Stimulated activated memory B cell treated with anti-CD40 and anti-IgM and Interleukin-4, amounts not matched to agents 10 μg/mL and 1 μg/mL and 100 μg/mL, for 72 hours (primary cell): ENCODE measurements around the gene ALDH1L1.
"Not testable (repeated sequence)": the region's sequence is repeated elsewhere in the genome, so short reads cannot be mapped to it uniquely, and the experiment has no call there.

Experiments used
- ATAC-seq: fragments of 150-1000 bp; cut with Tn5 transposase; 2 replicates; pipeline ENCODE4 v1.10.0; 2021
- H3K27ac Mint-ChIP-seq: one replicate; pipeline ENCODE4 v1.8.0; 2022; ENCODE audit warnings: mild to moderate bottlenecking, mixed read lengths
- H3K27me3 Mint-ChIP-seq: one replicate; pipeline ENCODE4 v1.8.0; 2022; ENCODE audit warnings: mixed read lengths
- H3K36me3 Mint-ChIP-seq: one replicate; pipeline ENCODE4 v1.8.0; 2022; ENCODE audit warnings: mixed read lengths
- H3K4me1 Mint-ChIP-seq: one replicate; pipeline ENCODE4 v1.8.0; 2022; ENCODE audit warnings: mixed read lengths
- H3K4me3 Mint-ChIP-seq: one replicate; pipeline ENCODE4 v1.8.0; 2022; ENCODE audit warnings: mild to moderate bottlenecking, moderate library complexity, mixed read lengths
- H3K9me3 Mint-ChIP-seq: one replicate; pipeline ENCODE4 v1.8.0; 2022; ENCODE audit warnings: mixed read lengths

The ALDH1L1 gene

GRCh38 chr3:126104742-126105605 is 75.4 kb downstream of the ALDH1L1 start:
- H3K36me3 Mint-ChIP-seq, result no peaks in the 10 kb centered on the region
- peaks cover 30% of the 10 kb centered on the region for H3K27me3 Mint-ChIP-seq
- H3K27ac Mint-ChIP-seq, result no peak overlapping the region
- peaks cover 6% of the 10 kb centered on the region for H3K4me1 Mint-ChIP-seq
- no peaks in the 10 kb centered on the region for H3K9me3 Mint-ChIP-seq
- ATAC-seq, result no peak
- no peak overlapping the region for H3K4me3 Mint-ChIP-seq

- Mint-ChIP-seq H3K4me3 (no peak overlapping the region), H3K27me3 (peaks cover 30% of the 10 kb centered on the region), H3K9me3 (no peaks in the 10 kb centered on the region), H3K27ac (no peak overlapping the region), H3K4me1 (peaks cover 6% of the 10 kb centered on the region), H3K36me3 (no peaks in the 10 kb centered on the region)
- no peak for ATAC-seq
These were observed 76.3 kb downstream of the ALDH1L1 start for GRCh38 chr3:126104028-126104635.

- H3K9me3 Mint-ChIP-seq, result no peaks in the 10 kb centered on the region
- peaks cover 6% of the 10 kb centered on the region for H3K4me1 Mint-ChIP-seq
- peaks cover 30% of the 10 kb centered on the region for H3K27me3 Mint-ChIP-seq
- H3K27ac Mint-ChIP-seq, result no peak overlapping the region
- no peak overlapping the region for H3K4me3 Mint-ChIP-seq
- no peaks in the 10 kb centered on the region for H3K36me3 Mint-ChIP-seq
- ATAC-seq, result no peak
These were observed 77.0 kb downstream of the ALDH1L1 start for GRCh38 chr3:126103121-126104027.

- Mint-ChIP-seq H3K4me3 (no peak overlapping the region), H3K9me3 (no peaks in the 10 kb centered on the region), H3K36me3 (no peaks in the 10 kb centered on the region), H3K27me3 (peaks cover 30% of the 10 kb centered on the region), H3K4me1 (peaks cover 6% of the 10 kb centered on the region), H3K27ac (no peak overlapping the region)
- no peak for ATAC-seq
These were observed 77.8 kb downstream of the ALDH1L1 start for GRCh38 chr3:126102530-126102951.

GRCh38 chr3:126102011-126102410 is 78.4 kb downstream of the ALDH1L1 start:
- Mint-ChIP-seq H3K36me3 (no peaks in the 10 kb centered on the region), H3K9me3 (no peaks in the 10 kb centered on the region), H3K27me3 (peaks cover 30% of the 10 kb centered on the region), H3K27ac (no peak overlapping the region), H3K4me3 (no peak overlapping the region), H3K4me1 (peaks cover 6% of the 10 kb centered on the region)
- ATAC-seq, result no peak

- Mint-ChIP-seq H3K27ac (no peak overlapping the region), H3K27me3 (peaks cover 30% of the 10 kb centered on the region), H3K4me3 (no peak overlapping the region), H3K9me3 (no peaks in the 10 kb centered on the region), H3K36me3 (no peaks in the 10 kb centered on the region), H3K4me1 (peaks cover 6% of the 10 kb centered on the region)
- no peak for ATAC-seq
These were observed 78.8 kb downstream of the ALDH1L1 start for GRCh38 chr3:126101521-126101982.

- peak; percentile 79 for ATAC-seq
- no peak overlapping the region for H3K27ac Mint-ChIP-seq
- peak overlapping the region; percentile 8 for H3K4me3 Mint-ChIP-seq
- peaks cover 6% of the 10 kb centered on the region for H3K4me1 Mint-ChIP-seq
- no peaks in the 10 kb centered on the region for H3K36me3 Mint-ChIP-seq
- H3K27me3 Mint-ChIP-seq, result peaks cover 30% of the 10 kb centered on the region
- H3K9me3 Mint-ChIP-seq, result peaks cover under 1% of the 10 kb centered on the region
These were observed 79.6 kb downstream of the ALDH1L1 start for GRCh38 chr3:126100634-126101301.

- H3K27ac Mint-ChIP-seq, result no peak overlapping the region
- peaks cover 30% of the 10 kb centered on the region for H3K27me3 Mint-ChIP-seq
- H3K9me3 Mint-ChIP-seq, result peaks cover 4% of the 10 kb centered on the region
- ATAC-seq, result no peak
- no peaks in the 10 kb centered on the region for H3K36me3 Mint-ChIP-seq
- peaks cover 6% of the 10 kb centered on the region for H3K4me1 Mint-ChIP-seq
- H3K4me3 Mint-ChIP-seq, result no peak overlapping the region
These were observed 80.1 kb downstream of the ALDH1L1 start for GRCh38 chr3:126100269-126100633.

GRCh38 chr3:126098391-126098858 is 82.0 kb downstream of the ALDH1L1 start:
- Mint-ChIP-seq H3K36me3 (no peaks in the 10 kb centered on the region), H3K27me3 (peaks cover 27% of the 10 kb centered on the region), H3K4me1 (peaks cover 6% of the 10 kb centered on the region), H3K27ac (no peak overlapping the region), H3K9me3 (peaks cover 10% of the 10 kb centered on the region), H3K4me3 (no peak overlapping the region)
- ATAC-seq, result no peak

GRCh38 chr3:126097801-126098200 is 82.6 kb downstream of the ALDH1L1 start:
- H3K36me3 Mint-ChIP-seq, result no peaks in the 10 kb centered on the region
- H3K4me1 Mint-ChIP-seq, result peaks cover 6% of the 10 kb centered on the region
- ATAC-seq, result no peak
- H3K9me3 Mint-ChIP-seq, result peaks cover 10% of the 10 kb centered on the region
- no peak overlapping the region for H3K4me3 Mint-ChIP-seq
- H3K27me3 Mint-ChIP-seq, result peaks cover 21% of the 10 kb centered on the region
- H3K27ac Mint-ChIP-seq, result no peak overlapping the region

- not testable (repeated sequence) for H3K27ac Mint-ChIP-seq, H3K9me3 Mint-ChIP-seq, H3K36me3 Mint-ChIP-seq, H3K4me1 Mint-ChIP-seq, ATAC-seq, H3K4me3 Mint-ChIP-seq
- H3K27me3 Mint-ChIP-seq, result peaks cover 13% of the 10 kb centered on the region
These were observed 84.1 kb downstream of the ALDH1L1 start for GRCh38 chr3:126096274-126096673.

- not testable (repeated sequence) for H3K36me3 Mint-ChIP-seq, ATAC-seq, H3K4me1 Mint-ChIP-seq, H3K27me3 Mint-ChIP-seq, H3K4me3 Mint-ChIP-seq, H3K27ac Mint-ChIP-seq
- peaks cover 13% of the 10 kb centered on the region for H3K9me3 Mint-ChIP-seq
These were observed 88.3 kb downstream of the ALDH1L1 start for GRCh38 chr3:126092128-126092527.

- Mint-ChIP-seq H3K4me1 (peaks cover 19% of the 10 kb centered on the region), H3K4me3 (no peak overlapping the region), H3K27me3 (peaks cover 7% of the 10 kb centered on the region), H3K9me3 (peaks cover 3% of the 10 kb centered on the region), H3K36me3 (peaks cover 5% of the 10 kb centered on the region), H3K27ac (no peak overlapping the region)
- no peak for ATAC-seq
These were observed 92.7 kb downstream of the ALDH1L1 start for GRCh38 chr3:126087552-126088175.

GRCh38 chr3:126085841-126086240 is 94.5 kb downstream of the ALDH1L1 start:
- Mint-ChIP-seq H3K27me3 (no peaks in the 10 kb centered on the region), H3K27ac (peak overlapping the region; percentile 94), H3K9me3 (peaks cover 3% of the 10 kb centered on the region), H3K4me3 (no peak overlapping the region), H3K4me1 (peaks cover 19% of the 10 kb centered on the region), H3K36me3 (peaks cover 1% of the 10 kb centered on the region)
- ATAC-seq, result no peak
